Measurements from ENCODE around the gene PPIL6.

Gene PPIL6

DNA sequence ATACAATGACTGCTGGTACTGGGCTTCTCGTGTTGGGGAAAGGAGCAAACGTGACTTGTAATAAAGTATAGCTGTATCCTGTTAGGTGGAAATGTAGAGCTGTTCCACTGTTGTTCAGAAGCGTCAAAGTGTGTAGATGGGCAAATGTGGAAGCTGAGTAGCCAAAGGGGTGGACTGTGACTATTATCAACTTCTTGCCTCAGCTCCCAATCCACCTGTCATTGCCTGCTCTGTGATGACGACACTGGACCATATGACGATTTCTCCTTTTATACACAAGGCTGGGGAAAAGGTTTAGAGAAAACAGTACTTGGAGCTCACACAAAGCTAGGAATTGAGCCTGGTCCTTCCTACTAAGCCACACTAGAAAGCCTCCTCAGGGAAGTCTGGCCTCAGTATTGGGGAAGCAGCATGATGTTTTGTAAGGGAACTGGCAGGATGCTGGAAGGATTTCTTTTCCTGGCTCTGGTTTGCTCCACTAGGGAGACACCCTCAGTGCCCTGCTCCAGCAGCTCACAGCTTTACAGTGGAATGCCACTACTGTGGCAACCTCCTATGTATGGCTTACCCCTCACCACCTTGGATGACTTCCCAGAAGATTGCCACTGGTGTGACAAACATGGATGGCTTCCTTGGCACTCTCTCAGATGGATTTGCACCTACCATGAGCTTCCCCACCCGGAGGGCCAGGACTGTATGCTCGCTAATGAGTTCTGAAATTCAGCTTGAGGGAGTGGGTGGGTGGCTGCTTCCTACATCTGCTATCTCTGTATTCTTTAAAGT, 78.1 kb downstream of the PPIL6 start:
- no peak for DNase-seq (ENCODE audit: low spot score)

GRCh38 chr6:109360791-109361190, 79.6 kb downstream of the PPIL6 start:
- no peak for DNase-seq (ENCODE audit: low spot score)

GRCh38 chr6:109360281-109360680, 80.1 kb downstream of the PPIL6 start:
- DNase-seq (ENCODE audit: low spot score): no peak

DNA sequence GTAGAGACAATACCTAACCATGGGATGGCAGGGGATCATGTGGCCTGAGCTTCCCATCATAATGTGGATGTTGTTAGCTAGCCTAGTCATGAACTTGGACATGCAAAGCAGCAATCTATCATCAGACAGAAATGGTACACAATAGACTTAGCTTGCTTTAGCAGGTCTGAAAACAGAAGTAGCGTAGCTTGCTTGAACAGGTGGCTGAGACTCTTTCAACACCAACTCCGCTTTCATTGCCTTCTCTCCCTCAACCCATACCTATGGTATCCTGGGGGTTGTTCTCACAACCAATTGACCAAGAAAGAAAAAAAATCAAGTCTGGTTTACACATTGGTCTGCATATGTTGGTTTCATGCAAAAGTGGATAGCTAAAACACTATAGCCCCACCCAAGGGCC, 81.2 kb downstream of the PPIL6 start:
- no peak for DNase-seq (ENCODE audit: low spot score)

- DNase-seq (ENCODE audit: low spot score): no peak
These were observed 82.2 kb downstream of the PPIL6 start for GRCh38 chr6:109358204-109358603.

DNA sequence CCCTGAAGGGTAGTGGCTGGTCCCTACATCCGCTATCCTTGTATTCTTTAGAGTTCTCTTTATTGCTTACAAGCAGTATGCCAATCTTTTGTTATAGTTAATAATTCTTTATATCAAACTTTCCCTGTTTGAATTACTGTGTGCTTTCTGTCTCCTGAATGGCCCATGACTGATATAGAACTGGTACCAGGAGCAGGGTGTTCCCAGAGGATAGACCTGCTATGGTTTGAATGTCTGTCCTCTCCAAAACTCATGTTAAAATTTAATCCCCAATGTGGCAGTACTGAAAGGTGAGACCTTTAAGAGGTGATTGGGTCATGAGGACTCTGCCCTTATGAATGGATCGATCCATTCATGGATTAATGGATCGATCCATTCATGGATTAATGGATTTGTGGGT, 84.2 kb downstream of the PPIL6 start:
- no peak for DNase-seq (ENCODE audit: low spot score)

DNA sequence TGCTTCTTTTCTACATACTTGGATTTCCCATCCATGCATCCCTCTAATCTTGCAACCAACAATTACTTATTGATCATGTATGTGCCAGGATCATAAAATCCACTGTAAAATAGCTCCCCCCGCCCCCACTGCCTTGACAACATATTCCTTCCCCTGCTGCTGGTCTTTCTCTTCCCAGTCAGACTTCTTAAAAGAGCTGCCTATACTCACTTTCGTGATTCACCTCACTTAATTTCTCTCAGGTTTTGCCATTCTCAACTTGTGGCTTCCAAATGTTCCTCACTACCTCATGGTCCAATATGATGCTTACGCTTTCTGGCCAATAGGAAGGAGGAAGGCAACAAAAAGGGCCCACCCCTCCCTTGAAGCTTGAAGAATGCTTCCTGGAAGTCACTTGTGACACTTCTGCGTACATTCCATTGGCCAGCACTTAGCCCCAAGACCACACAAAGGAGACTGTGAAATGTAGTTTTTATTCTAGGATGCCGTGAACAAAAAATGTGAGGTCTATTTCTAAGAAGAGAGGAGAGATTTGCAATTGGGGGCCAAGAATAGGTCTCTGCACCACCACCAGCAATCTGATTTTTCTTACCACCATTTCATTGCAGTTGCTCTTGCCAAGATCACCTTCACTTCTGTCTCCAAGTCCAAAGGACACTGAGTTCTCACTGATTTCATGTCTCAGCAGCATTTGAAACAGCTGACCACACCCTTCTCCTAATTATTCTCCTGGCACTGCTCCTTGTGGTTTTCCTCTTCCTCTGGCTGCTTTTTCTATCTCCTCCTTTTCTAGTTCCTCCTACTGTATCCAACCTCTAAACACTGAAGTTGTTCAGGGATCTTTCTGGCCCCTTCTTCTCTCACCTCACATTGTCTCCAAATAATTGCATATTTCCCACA, 88.9 kb downstream of the PPIL6 start:
- DNase-seq (ENCODE audit: low spot score): no peak

DNA sequence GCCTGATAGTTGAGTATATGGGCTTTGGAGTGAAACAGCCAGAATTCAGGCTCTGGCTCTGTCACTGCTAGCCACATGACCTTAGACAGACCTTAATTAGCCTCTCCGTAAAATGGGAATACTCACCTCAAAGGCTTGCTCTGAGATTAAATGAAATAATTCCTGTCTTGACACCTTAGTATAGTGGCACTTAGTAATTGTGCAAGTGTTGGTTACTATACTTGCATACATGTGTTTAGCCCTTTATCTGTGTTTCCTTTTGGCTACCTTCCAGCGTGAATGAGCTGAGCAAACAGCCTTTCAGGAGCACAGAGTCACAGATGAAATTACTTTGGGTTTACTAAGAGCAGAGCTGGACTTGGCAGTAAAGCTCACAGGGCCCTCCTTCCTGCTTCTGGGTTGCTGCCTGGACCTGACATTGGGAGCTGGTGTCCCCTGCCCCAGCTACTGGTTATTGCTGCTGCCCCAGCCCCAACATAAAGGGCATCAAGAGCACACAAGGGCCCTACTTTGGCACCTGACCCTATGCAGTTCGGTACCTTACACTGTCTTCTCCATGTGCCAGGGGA, 90.9 kb downstream of the PPIL6 start:
- no peak for DNase-seq (ENCODE audit: low spot score)

DNA sequence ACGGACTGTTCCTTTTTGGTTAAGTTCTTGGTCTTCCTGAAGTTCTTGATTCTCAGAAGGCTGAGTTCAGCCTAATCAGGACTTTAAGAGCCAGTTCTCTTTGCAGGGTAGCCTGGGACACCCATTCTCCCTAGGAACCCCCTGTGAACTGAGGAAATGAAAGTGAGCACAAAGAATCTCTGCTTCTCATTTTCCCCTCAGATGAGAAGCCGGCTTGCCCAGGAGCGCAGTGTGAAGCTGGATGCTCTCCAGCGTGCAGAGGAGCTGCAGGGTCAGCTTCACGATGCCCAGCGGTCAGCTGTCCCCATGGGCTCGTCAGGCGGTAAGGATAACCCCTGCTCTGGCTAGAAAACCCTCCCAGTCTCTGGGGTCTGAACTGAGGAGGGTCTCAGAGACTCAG, 92.2 kb downstream of the PPIL6 start:
- DNase-seq (ENCODE audit: low spot score): no peak

- DNase-seq (ENCODE audit: low spot score): no peak
These were observed 92.6 kb downstream of the PPIL6 start for GRCh38 chr6:109347779-109348178.

- DNase-seq (ENCODE audit: low spot score): no peak
These were observed 94.4 kb downstream of the PPIL6 start for GRCh38 chr6:109345986-109346385.

DNA sequence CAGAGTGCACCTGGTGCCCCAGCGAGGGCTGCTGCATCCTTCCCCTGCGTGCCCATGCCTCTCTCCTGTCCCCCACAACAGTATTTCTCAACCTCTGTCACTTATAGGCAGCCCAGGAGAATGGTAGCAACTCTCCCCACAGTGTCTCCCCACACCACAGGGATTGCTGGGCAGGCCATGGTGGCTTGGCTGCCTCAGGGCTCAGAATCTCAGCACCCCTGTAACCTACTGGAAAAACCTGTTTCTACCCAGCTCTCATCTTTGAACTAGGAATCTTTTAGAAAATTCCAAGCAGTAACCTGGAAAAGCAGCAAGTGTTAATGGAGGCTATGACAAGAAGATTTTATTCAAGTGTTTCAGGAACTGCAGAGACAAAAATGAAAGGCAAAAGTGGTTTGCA, 96.2 kb downstream of the PPIL6 start:
- no peak for DNase-seq (ENCODE audit: low spot score)

GRCh38 chr6:109343518-109343917, 96.9 kb downstream of the PPIL6 start:
- no peak for DNase-seq (ENCODE audit: low spot score)

GRCh38 chr6:109342911-109343310, 97.5 kb downstream of the PPIL6 start:
- DNase-seq (ENCODE audit: low spot score): no peak

- no peak for DNase-seq (ENCODE audit: low spot score)
These were observed 97.9 kb downstream of the PPIL6 start for GRCh38 chr6:109342506-109342905.

DNA sequence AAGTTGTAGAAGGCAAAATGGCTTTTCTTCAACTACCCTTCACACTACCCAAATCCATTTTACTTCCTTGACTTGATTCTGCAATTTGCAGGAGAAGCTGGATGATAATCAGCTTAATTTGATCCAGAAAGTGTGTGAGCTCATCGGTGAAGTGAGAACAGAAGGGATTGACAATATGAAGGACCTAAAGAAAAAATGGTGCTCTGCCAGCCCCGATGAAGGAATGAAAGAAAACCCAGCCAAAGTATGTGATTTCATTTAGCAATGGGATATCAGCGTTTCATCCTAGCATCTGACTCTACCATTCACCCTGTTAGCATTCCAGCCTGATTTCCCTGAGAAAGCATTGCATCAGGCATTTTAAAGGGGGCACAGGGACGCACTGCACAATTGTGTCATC, 99.6 kb downstream of the PPIL6 start:
- no peak for DNase-seq (ENCODE audit: low spot score)
